Testis (tissue), 3 donors: Measurements from ENCODE around the gene BCR. TPM values are rescaled to one million over a fixed set of nuclear protein-coding genes. Genes with fewer than 3 reads are reported as not detected.

Source experiments
- DNase-seq: peaks from one replicate; pipeline ENCODE4 v3.0.0-alpha.2; 2019
- H3K27ac ChIP-seq, 2 donors: fragments of 200-600 bp; sonication (generic); one replicate each; pipeline ENCODE4 v1.5.1; 2019
- H3K27me3 ChIP-seq: fragments of 200-600 bp; sonication (generic); one replicate; pipeline ENCODE4 v1.5.1; 2019
- H3K36me3 ChIP-seq: fragments of 200-600 bp; sonication (generic); one replicate; pipeline ENCODE4 v1.5.1; 2017; ENCODE audit warnings: low read depth; ENCODE audit errors: missing control alignments
- H3K4me1 ChIP-seq: fragments of 200-600 bp; sonication (generic); one replicate; pipeline ENCODE4 v1.5.1; 2019
- H3K4me3 ChIP-seq, 2 donors: fragments of 200-600 bp; sonication (generic); one replicate each; pipeline ENCODE4 v1.5.1; 2017 to 2019
- H3K9me3 ChIP-seq: fragments of 200-600 bp; sonication (generic); one replicate; pipeline ENCODE4 v1.5.1; 2017
- POLR2A ChIP-seq: fragments of 450-650 bp; IDR thresholded peaks from one replicate; pipeline ENCODE4 v1.6.1; 2017; ENCODE audit warnings: antibody characterized with exemption, mild to moderate bottlenecking, moderate library complexity
- WGBS, 2 donors: methylation state at CpG; one replicate each; pipeline ENCODE4 v1.1.5; 2018; 5-methylcytosine and 5-hydroxymethylcytosine counted together
- intact Hi-C: fragments of 100-400 bp; cut with DNase I; formaldehyde crosslinking; loops from one replicate; pipeline ENCODE4 v1.15.1; 2023; ENCODE audit warnings: low total_unique reads
- polyA plus RNA-seq: library from polyadenylated mRNA; stranded (reverse); fragments of 350-450 nt; fragmentation: Illumina TruSeq; extraction: RNeasy Lipid Tissue Mini Kit (QIAGEN cat#74804); gene quantifications from one replicate; pipeline ENCODE4 v1.2.3, GENCODE V29; 2014; ENCODE audit warnings: low read depth, low replicate concordance; ENCODE audit not compliant: insufficient read depth
- total RNA-seq, 2 donors: library from RNA; depleted of rRNA; stranded (reverse); fragments of >200 nt; gene quantifications; one replicate each; pipeline ENCODE4 v1.2.3, GENCODE V29; 2016
- TF ChIP-seq, protein P1 (sequence below), 3 experiments: fragments of 450-650 bp in 2 of 3; fragments of 200-600 bp in 1 of 3; sonication (generic) in 1 of 3; IDR thresholded peaks; one replicate each; pipeline ENCODE4 v1.5.1; 2016 to 2019; ENCODE audit warnings: antibody characterized with exemption in 3 of 3, mild to moderate bottlenecking in 2 of 3, moderate library complexity in 1 of 3

Gene BCR
- total and polyA plus RNA-seq, 3 donors from 2014 or later: 52.5 to 108 (median 105) TPM

GRCh38 chr22:23280356-23281052, 100.2 kb downstream of the BCR start:
- H3K4me3 ChIP-seq: no peak overlapping the region
- WGBS, 2 donors: 92 to 94% methylated on average over 10 to 13 of the region's 13 CpGs
- peaks cover 42% of the 10 kb centered on the region for H3K4me1 ChIP-seq
- H3K36me3 ChIP-seq: no peaks in the 10 kb centered on the region
- no peak for TF ChIP-seq POLR2A
- TF ChIP-seq, protein P1, sequence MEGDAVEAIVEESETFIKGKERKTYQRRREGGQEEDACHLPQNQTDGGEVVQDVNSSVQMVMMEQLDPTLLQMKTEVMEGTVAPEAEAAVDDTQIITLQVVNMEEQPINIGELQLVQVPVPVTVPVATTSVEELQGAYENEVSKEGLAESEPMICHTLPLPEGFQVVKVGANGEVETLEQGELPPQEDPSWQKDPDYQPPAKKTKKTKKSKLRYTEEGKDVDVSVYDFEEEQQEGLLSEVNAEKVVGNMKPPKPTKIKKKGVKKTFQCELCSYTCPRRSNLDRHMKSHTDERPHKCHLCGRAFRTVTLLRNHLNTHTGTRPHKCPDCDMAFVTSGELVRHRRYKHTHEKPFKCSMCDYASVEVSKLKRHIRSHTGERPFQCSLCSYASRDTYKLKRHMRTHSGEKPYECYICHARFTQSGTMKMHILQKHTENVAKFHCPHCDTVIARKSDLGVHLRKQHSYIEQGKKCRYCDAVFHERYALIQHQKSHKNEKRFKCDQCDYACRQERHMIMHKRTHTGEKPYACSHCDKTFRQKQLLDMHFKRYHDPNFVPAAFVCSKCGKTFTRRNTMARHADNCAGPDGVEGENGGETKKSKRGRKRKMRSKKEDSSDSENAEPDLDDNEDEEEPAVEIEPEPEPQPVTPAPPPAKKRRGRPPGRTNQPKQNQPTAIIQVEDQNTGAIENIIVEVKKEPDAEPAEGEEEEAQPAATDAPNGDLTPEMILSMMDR (IDR thresholded peaks at IDR 0.05): no peak
- DNase-seq: no peak
- no peaks in the 10 kb centered on the region for H3K9me3 ChIP-seq
- intact Hi-C loops: loop anchor here (2.0 kb wide), 1 partner anchor 102 kb away; no protein-coding TSS in a partner anchor
- H3K27ac ChIP-seq: peak overlapping the region; percentile 29 to 56
- H3K27me3 ChIP-seq: no peaks in the 10 kb centered on the region

GRCh38 chr22:23281053-23281405, 100.7 kb downstream of the BCR start:
- WGBS, 2 donors: 87 to 100% methylated on average over 3 to 11 of the region's 11 CpGs
- no peaks in the 10 kb centered on the region for H3K27me3 ChIP-seq
- H3K4me3 ChIP-seq: no peak overlapping the region
- no peaks in the 10 kb centered on the region for H3K36me3 ChIP-seq
- intact Hi-C loops: loop anchor here (2.0 kb wide), 1 partner anchor 102 kb away; no protein-coding TSS in a partner anchor
- no peaks in the 10 kb centered on the region for H3K9me3 ChIP-seq
- peaks cover 48% of the 10 kb centered on the region for H3K4me1 ChIP-seq
- no peak for TF ChIP-seq POLR2A
- TF ChIP-seq, protein P1 (IDR thresholded peaks at IDR 0.05): no peak
- H3K27ac ChIP-seq: peak overlapping the region in 1 of 2 donors; percentile 34
- no peak for DNase-seq

GRCh38 chr22:23281406-23282088, 101.2 kb downstream of the BCR start:
- no peaks in the 10 kb centered on the region for H3K36me3 ChIP-seq
- intact Hi-C loops: loop anchor here (2.0 kb wide), 1 partner anchor 103 kb away; no protein-coding TSS in a partner anchor
- no peak for TF ChIP-seq POLR2A
- TF ChIP-seq, protein P1 (IDR thresholded peaks at IDR 0.05): peak; percentile 90 to 93 (median 92)
- H3K27me3 ChIP-seq: no peaks in the 10 kb centered on the region
- 42 to 47% methylated on average over 5 to 20 of the region's 21 CpGs for WGBS, 2 donors
- peak; percentile 90 for DNase-seq
- H3K4me1 ChIP-seq: peaks cover 49% of the 10 kb centered on the region
- peak overlapping the region; percentile 34 to 56 for H3K27ac ChIP-seq
- H3K4me3 ChIP-seq: no peak overlapping the region
- no peaks in the 10 kb centered on the region for H3K9me3 ChIP-seq

GRCh38 chr22:23282089-23282501, 101.8 kb downstream of the BCR start:
- H3K4me3 ChIP-seq: no peak overlapping the region
- no peaks in the 10 kb centered on the region for H3K27me3 ChIP-seq
- intact Hi-C loops: no loop called here
- peak; percentile 69 for DNase-seq
- H3K27ac ChIP-seq: peak overlapping the region; percentile 34 to 56
- H3K4me1 ChIP-seq: peaks cover 49% of the 10 kb centered on the region
- TF ChIP-seq, protein P1 (IDR thresholded peaks at IDR 0.05): no peak
- TF ChIP-seq POLR2A: no peak
- H3K9me3 ChIP-seq: no peaks in the 10 kb centered on the region
- H3K36me3 ChIP-seq: no peaks in the 10 kb centered on the region
- WGBS, 2 donors: 49% methylated on average over 2 to 16 of the region's 16 CpGs
